Ovary (tissue), 9 donors: ENCODE results near the gene C20orf173. TPM values are rescaled to one million over a fixed set of nuclear protein-coding genes. Genes with fewer than 3 reads are reported as not detected.

Experiments
- DNase-seq, 5 donors: peaks; one replicate each; pipeline ENCODE4 v3.0.0-alpha.2; 2019 to 2020
- H3K27ac ChIP-seq, 2 donors: fragments of 200-600 bp; one replicate each; pipeline versions ENCODE4 v1.5.1 to v1.8.0; 2019 to 2022
- H3K27me3 ChIP-seq: fragments of 200-600 bp; one replicate; pipeline ENCODE4 v1.8.0; 2022
- H3K36me3 ChIP-seq: fragments of 200-600 bp; sonication (generic); one replicate; pipeline ENCODE4 v1.5.1; 2019
- H3K4me1 ChIP-seq: one replicate; pipeline ENCODE4 v1.8.1; 2013; ENCODE audit warnings: mild to moderate bottlenecking, moderate library complexity; ENCODE audit not compliant: insufficient read depth
- H3K4me3 ChIP-seq: fragments of 200-600 bp; sonication (generic); one replicate; pipeline ENCODE4 v1.5.1; 2017
- H3K9me3 ChIP-seq, 2 donors: fragments of 200-600 bp in 1 of 2; sonication (generic) in 1 of 2; one replicate each; pipeline versions ENCODE4 v1.5.1 to v1.8.1; 2013 to 2019; ENCODE audit warnings: mild to moderate bottlenecking in 1 of 2, moderate library complexity in 1 of 2
- CTCF ChIP-seq, 3 donors: fragments of 450-650 bp in 2 of 3; fragments of 200-600 bp in 1 of 3; IDR thresholded peaks; one replicate each; pipeline versions ENCODE4 v1.5.1 to v1.8.0; 2016 to 2022; ENCODE audit warnings: antibody characterized with exemption in 3 of 3, mild to moderate bottlenecking in 1 of 3
- EP300 ChIP-seq: sonication (generic); formaldehyde crosslinking; IDR thresholded peaks from one replicate; pipeline ENCODE4 v1.6.1; 2017; ENCODE audit warnings: antibody characterized with exemption
- POLR2A ChIP-seq: fragments of 450-650 bp; IDR thresholded peaks from one replicate; pipeline ENCODE4 v1.6.1; 2017; ENCODE audit warnings: antibody characterized with exemption, mild to moderate bottlenecking, moderate library complexity
- WGBS, 3 donors: extraction: QIAGEN DNeasy Blood & Tissue Kit in 1 of 3; methylation state at CpG; one replicate each; pipeline versions ENCODE4 v1.1.5 to v1.1.7; 2013 to 2017; 5-methylcytosine and 5-hydroxymethylcytosine counted together
- intact Hi-C, 4 donors: fragments of 100-400 bp; cut with DNase I; formaldehyde crosslinking; loops; one replicate each; pipeline versions ENCODE4 v1.11.0 to v1.15.1; 2022 to 2023
- polyA plus RNA-seq, 2 donors: library from polyadenylated mRNA; stranded (reverse); fragments of 200-250 nt in 1 of 2; fragments of 350-450 nt in 1 of 2; fragmentation: Illumina TruSeq in 1 of 2; extraction: RNeasy Lipid Tissue Mini Kit (QIAGEN cat#74804) in 1 of 2; gene quantifications; one replicate each; pipeline ENCODE4 v1.2.3, GENCODE V29; 2013 to 2014
- total RNA-seq, 7 donors: library from RNA; depleted of rRNA in 2 of 7; stranded (reverse); fragments of >200 nt in 2 of 7; fragmentation: NEBNext Ultra II Directional in 3 of 7; extraction: Animal tissue kit (Norgen Biotek cat#: 25700) in 3 of 7; gene quantifications; one replicate each; pipeline versions ENCODE4 v1.1.0 to v1.2.4, GENCODE V29; 2016 to 2023
- donor health status: DM: no; HTN: no; CAD: no; lungs with moderate emphysema.
- donor health status: DM: no; HTN: no; CAD: no.
- donor health status: Bipolar disorder and iron deficiency.
- donor health status: DM: yes; HTN: yes; CAD: no.
- donor health status: DM: no; HTN: no; CAD: no.
- donor health status: DM: yes; HTN: yes; CAD: no.

C20orf173 gene
- total and polyA plus RNA-seq, 9 donors: not detected

DNA sequence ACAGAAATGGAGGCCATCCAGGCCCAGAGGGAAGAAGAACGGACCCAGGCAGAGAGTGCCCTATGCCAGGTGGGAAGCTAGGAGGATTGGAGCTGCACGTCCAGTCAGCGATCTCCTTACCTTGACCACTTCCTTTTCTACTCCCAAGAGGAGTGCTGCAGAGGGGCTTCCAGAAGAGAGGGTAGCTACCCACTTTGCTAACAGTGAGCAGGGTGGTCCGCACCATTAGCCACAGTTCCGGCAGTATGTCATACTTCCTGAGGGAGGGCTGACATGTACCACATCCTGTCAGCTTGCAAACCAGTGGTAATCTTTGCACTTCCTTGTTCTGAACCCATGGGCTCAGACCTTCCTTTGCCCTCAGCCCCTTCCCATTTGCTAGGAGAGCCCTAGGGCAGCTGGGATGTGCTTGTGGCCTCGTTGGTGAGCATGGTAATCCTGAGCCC, 38.7 kb downstream of the C20orf173 start:
- no peak for DNase-seq
- H3K27ac ChIP-seq: no peak overlapping the region
- intact Hi-C loops: no loop called here
- H3K4me1 ChIP-seq: no peaks in the 10 kb centered on the region
- H3K4me3 ChIP-seq: no peak overlapping the region
- H3K36me3 ChIP-seq: no peaks in the 10 kb centered on the region
- TF ChIP-seq EP300 (no peak), CTCF (IDR thresholded peaks at IDR 0.05) (no peak), POLR2A (no peak)
- no peaks in the 10 kb centered on the region for H3K9me3 ChIP-seq
- 84 to 97% (median 90%) methylated on average over 6 of the region's 6 CpGs for WGBS, 3 donors
- no peaks in the 10 kb centered on the region for H3K27me3 ChIP-seq

DNA sequence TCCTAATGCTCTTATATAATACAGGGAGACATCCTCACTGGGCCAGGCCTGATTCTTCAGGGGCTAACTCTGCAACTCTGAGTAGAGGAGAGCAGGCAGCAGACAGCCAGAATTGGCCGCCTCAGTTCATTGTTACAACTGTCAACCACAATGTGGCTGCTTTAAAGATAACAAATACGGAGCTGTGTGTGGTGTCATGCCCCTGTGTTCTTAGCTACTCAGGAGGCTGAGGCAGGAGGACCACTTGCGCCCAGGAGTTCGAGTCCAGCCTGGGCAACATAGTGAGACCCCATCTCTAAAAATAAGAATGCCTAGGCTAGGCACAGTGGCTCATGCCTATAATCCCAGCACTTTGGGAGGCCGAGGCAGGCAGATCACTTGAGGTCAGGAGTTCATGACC, 39.7 kb downstream of the C20orf173 start:
- no peak overlapping the region for H3K4me3 ChIP-seq
- no peak overlapping the region for H3K27ac ChIP-seq
- no peaks in the 10 kb centered on the region for H3K27me3 ChIP-seq
- TF ChIP-seq CTCF (IDR thresholded peaks at IDR 0.05) (no peak), EP300 (no peak), POLR2A (no peak)
- DNase-seq: no peak
- WGBS, 3 donors: 92 to 94% (median 94%) methylated on average over 5 of the region's 5 CpGs
- no peaks in the 10 kb centered on the region for H3K4me1 ChIP-seq
- H3K36me3 ChIP-seq: no peaks in the 10 kb centered on the region
- intact Hi-C loops: no loop called here
- no peaks in the 10 kb centered on the region for H3K9me3 ChIP-seq

DNA sequence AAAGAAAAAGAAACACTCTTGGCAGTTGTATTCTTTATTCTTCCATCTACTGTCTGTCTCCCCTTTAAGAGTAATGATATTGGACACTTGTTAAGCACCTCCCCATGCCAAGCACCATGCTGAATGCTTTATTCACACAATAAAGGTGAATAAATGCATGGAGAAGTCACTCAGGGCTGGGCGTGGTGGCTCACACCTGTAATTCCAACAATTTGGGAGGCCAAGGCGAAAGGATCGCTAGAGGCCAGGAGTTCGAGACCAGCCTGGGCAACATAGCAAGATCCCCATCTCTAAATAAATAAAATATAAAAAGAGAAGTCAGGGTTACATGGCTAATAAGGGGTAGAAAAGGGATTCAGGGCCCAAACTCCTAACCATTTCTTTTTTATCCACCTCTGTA, 42.0 kb downstream of the C20orf173 start:
- no peak overlapping the region for H3K4me3 ChIP-seq
- H3K4me1 ChIP-seq: no peaks in the 10 kb centered on the region
- H3K27ac ChIP-seq: no peak overlapping the region
- no peaks in the 10 kb centered on the region for H3K9me3 ChIP-seq
- no peak for TF ChIP-seq EP300
- no peak for TF ChIP-seq CTCF (IDR thresholded peaks at IDR 0.05)
- TF ChIP-seq POLR2A: no peak
- 97 to 99% (median 98%) methylated on average over 4 of the region's 4 CpGs for WGBS, 3 donors
- DNase-seq: no peak
- intact Hi-C loops: no loop called here
- H3K36me3 ChIP-seq: no peaks in the 10 kb centered on the region
- no peaks in the 10 kb centered on the region for H3K27me3 ChIP-seq

DNA sequence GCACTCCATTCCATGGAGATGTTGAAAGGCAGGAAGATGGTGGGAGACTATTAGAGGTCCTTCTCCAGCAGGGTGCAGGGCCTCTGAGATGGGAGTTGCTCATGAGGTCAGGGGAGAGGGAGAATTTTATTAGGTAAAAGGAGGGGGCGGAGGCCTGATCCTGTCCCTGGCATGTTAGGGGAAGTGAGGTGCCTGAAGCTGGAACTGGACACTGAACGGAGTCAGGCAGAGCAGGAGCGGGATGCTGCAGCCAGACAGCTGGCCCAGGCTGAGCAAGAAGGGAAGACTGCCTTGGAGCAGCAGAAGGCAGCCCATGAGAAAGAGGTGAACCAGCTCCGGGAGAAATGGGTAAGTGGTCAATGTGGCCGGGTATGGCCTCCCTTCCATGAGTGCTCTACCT, 49.7 kb downstream of the C20orf173 start:
- 94 to 99% (median 96%) methylated on average over 5 of the region's 5 CpGs for WGBS, 3 donors
- H3K36me3 ChIP-seq: no peaks in the 10 kb centered on the region

More for the DNA sequence above, 49.7 kb downstream of the C20orf173 start:
- intact Hi-C loops: loop anchor here in 1 of 4 donors (10.0 kb wide), 1 partner anchor 215 kb away; the partner anchor contains the start of genes NFS1 and ROMO1
- TF ChIP-seq CTCF (IDR thresholded peaks at IDR 0.05) (no peak), POLR2A (no peak), EP300 (no peak)
- H3K27me3 ChIP-seq: no peaks in the 10 kb centered on the region
- no peak overlapping the region for H3K4me3 ChIP-seq
- H3K4me1 ChIP-seq: no peaks in the 10 kb centered on the region
- no peak overlapping the region for H3K27ac ChIP-seq
- H3K9me3 ChIP-seq: no peaks in the 10 kb centered on the region
- no peak for DNase-seq
